Right lobe of liver (tissue), 6 donors: ENCODE results near the gene SLC26A3. TPM values are rescaled to one million over a fixed set of nuclear protein-coding genes. Genes with fewer than 3 reads are reported as not detected.

Experiments used
- ATAC-seq, 4 donors: fragments of 200-7000 bp; cut with Tn5 transposase; one replicate each; pipeline ENCODE4 v1.9.1; 2020; ENCODE audit warnings: mild to moderate bottlenecking in 4 of 4, moderate library complexity in 4 of 4
- DNase-seq, 3 donors: peaks; one replicate each; pipeline ENCODE4 v3.0.0-alpha.2; 2020
- H3K27ac ChIP-seq, 3 donors: fragments of 200-600 bp; one replicate each; pipeline ENCODE4 v1.8.0; 2022
- H3K27me3 ChIP-seq, 2 donors: fragments of 200-600 bp; one replicate each; pipeline ENCODE4 v1.8.0; 2022
- H3K36me3 ChIP-seq, 4 donors: fragments of 200-600 bp; sonication (generic) in 1 of 4; one replicate each; pipeline versions ENCODE4 v1.5.1 to v1.8.0; 2017 to 2022; ENCODE audit warnings: control low read depth in 1 of 4
- H3K4me1 ChIP-seq, 4 donors: fragments of 200-600 bp; sonication (generic) in 1 of 4; one replicate each; pipeline versions ENCODE4 v1.5.1 to v1.8.0; 2017 to 2022; ENCODE audit warnings: control low read depth in 1 of 4
- H3K4me3 ChIP-seq, 3 donors: fragments of 200-600 bp; one replicate each; pipeline ENCODE4 v1.8.0; 2022
- H3K9me3 ChIP-seq, 4 donors: fragments of 200-600 bp; sonication (generic) in 1 of 4; one replicate each; pipeline versions ENCODE4 v1.5.1 to v1.8.0; 2017 to 2022; ENCODE audit warnings: control low read depth in 1 of 4
- POLR2A ChIP-seq: fragments of 450-650 bp; IDR thresholded peaks from one replicate; pipeline ENCODE4 v1.6.1; 2017; ENCODE audit warnings: antibody characterized with exemption, mild to moderate bottlenecking
- WGBS: methylation state at CpG from one replicate; pipeline ENCODE4 v1.1.6; 2018; ENCODE audit warnings: low coverage, low lambda C conversion rate; ENCODE audit not compliant: insufficient coverage; ENCODE audit errors: missing lambda C conversion rate; 5-methylcytosine and 5-hydroxymethylcytosine counted together
- intact Hi-C, 2 donors: fragments of 100-400 bp; cut with DNase I; formaldehyde crosslinking; loops; one replicate each; pipeline versions ENCODE4 v1.11.2 to v1.14.1; 2022
- total RNA-seq, 6 experiments: library from RNA; depleted of rRNA in 2 of 6; stranded (reverse); fragments of >200 nt in 2 of 6; fragmentation: NEBNext Ultra II Directional in 3 of 6; extraction: Animal tissue kit (Norgen Biotek cat#: 25700) in 3 of 6; gene quantifications; one replicate each; pipeline versions ENCODE4 v1.1.0 to v1.2.4, GENCODE V29; 2016 to 2023
- TF ChIP-seq, protein P1 (sequence below), 4 donors: fragments of 200-600 bp in 3 of 4; fragments of 450-650 bp in 1 of 4; IDR thresholded peaks; one replicate each; pipeline versions ENCODE4 v1.5.1 to v1.8.0; 2016 to 2022; ENCODE audit warnings: antibody characterized with exemption in 4 of 4, mild to moderate bottlenecking in 2 of 4
- donor health status: DM: no; HTN: yes; CAD: no.
- donor health status: DM: no; HTN: no; CAD: no.
- donor health status: DM: no; HTN: no; CAD: no.
- donor health status: DM: no; HTN: yes; CAD: no.
- donor health status: DM: no; HTN: yes; CAD: no.

Gene SLC26A3
- total RNA-seq, 6 experiments from 2014 or later, result 0.15 to 2.8 (median 1.5) TPM; not detected in 2

DNA sequence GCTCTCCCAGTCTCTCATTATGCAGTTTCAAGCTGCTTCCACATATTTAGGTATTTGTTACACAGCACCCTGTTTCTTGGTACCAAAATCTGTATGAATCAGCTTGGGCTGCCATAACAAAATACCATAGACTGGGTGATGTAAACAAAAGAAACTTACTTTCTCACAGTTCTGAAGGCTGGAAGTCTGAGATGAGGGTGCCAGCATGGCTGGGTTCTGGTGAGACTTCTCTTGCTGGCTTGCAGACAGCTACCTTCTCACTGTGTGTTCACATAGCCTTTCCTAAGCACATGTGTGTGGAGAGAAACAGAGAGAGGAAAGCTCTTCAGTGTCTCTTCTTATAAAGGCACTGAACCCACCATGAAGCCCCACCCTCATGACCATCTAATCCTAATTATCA, 74.7 kb downstream of the SLC26A3 start:
- ATAC-seq, result no peak
- no peaks in the 10 kb centered on the region for H3K9me3 ChIP-seq
- H3K27ac ChIP-seq, result no peak overlapping the region
- H3K36me3 ChIP-seq, result no peaks in the 10 kb centered on the region
- H3K4me1 ChIP-seq, result no peaks in the 10 kb centered on the region
- intact Hi-C loops, result loop anchor here (10.0 kb wide), 1 partner anchor 263 kb away; no protein-coding TSS in a partner anchor
- no peaks in the 10 kb centered on the region for H3K27me3 ChIP-seq
- DNase-seq, result no peak
- TF ChIP-seq, protein P1, sequence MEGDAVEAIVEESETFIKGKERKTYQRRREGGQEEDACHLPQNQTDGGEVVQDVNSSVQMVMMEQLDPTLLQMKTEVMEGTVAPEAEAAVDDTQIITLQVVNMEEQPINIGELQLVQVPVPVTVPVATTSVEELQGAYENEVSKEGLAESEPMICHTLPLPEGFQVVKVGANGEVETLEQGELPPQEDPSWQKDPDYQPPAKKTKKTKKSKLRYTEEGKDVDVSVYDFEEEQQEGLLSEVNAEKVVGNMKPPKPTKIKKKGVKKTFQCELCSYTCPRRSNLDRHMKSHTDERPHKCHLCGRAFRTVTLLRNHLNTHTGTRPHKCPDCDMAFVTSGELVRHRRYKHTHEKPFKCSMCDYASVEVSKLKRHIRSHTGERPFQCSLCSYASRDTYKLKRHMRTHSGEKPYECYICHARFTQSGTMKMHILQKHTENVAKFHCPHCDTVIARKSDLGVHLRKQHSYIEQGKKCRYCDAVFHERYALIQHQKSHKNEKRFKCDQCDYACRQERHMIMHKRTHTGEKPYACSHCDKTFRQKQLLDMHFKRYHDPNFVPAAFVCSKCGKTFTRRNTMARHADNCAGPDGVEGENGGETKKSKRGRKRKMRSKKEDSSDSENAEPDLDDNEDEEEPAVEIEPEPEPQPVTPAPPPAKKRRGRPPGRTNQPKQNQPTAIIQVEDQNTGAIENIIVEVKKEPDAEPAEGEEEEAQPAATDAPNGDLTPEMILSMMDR (IDR thresholded peaks at IDR 0.05), result no peak
- TF ChIP-seq POLR2A, result no peak
- H3K4me3 ChIP-seq, result no peak overlapping the region

DNA sequence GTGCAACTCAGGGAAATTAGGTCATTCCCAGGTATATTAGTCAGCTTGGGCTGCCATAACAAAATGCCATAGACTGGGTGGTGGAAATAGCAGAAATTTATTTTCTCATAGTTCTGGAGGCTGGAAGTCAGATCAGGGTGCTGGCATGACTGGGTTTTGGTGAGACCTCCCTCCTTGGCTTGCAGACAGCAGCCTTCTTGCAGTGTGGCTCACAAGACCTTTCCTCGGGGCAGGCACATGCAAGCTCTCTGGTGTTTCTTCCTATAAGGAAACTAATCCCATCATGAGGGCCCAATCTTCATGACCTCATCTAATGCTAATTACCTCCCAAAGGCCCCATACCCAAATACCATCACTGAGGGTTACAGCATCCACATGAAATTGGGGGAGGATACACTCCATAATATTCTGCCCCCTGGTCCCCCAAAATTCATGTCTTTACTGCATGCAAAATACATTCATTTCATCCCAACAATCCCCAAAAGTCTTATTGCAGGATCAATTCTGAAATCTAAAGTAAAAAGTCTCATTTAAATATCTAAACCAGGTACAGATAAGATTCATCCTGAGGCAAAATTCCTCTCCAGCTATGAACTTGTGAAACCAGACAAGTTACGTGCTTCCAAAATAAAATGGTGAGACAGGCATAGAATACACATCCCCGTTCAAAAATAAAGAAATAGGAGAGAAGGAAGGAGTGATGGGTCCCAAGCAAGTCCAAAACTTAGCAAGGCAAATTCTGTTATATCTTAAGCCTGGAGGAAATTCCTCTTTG, 76.5 kb downstream of the SLC26A3 start:
- no peak for ATAC-seq
- no peak overlapping the region for H3K27ac ChIP-seq
- no peaks in the 10 kb centered on the region for H3K4me1 ChIP-seq
- no peak for TF ChIP-seq POLR2A
- TF ChIP-seq, protein P1 (IDR thresholded peaks at IDR 0.05), result no peak
- no peak overlapping the region for H3K4me3 ChIP-seq
- no peaks in the 10 kb centered on the region for H3K9me3 ChIP-seq
- WGBS, result 53% methylated on average over 2 of the region's 3 CpGs
- intact Hi-C loops, result loop anchor here (10.0 kb wide), 1 partner anchor 262 kb away; no protein-coding TSS in a partner anchor
- no peaks in the 10 kb centered on the region for H3K27me3 ChIP-seq
- no peak for DNase-seq
- H3K36me3 ChIP-seq, result no peaks in the 10 kb centered on the region

DNA sequence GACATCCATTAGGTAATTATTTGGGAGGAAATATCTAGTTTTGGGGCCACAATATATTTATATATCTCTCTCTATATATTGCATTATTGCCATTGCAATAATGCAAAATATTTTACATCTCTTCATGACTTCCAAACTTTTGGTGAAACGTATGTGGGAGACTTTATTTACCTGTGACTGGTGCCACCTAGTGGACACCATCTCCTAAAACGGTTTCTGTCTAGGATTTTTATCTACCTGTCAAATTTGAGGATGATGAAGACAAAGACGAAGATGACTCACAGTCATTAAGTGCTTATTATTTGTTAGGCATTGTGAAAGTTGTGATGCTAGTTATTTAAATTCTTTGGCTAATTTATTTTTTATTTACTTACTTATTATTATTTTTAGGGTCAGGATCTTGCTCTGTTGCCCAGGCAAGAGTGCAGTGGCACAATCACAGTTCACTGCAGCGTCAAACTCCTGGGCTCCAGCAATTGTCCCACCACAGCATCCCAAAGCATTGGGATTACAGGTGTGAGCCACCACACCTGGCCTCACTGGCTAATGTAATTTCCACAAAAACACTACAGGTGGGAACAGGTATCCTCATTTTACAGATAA, 77.8 kb downstream of the SLC26A3 start:
- Histone ChIP-seq H3K27me3 (no peaks in the 10 kb centered on the region), H3K27ac (no peak overlapping the region), H3K4me1 (no peaks in the 10 kb centered on the region), H3K36me3 (no peaks in the 10 kb centered on the region), H3K9me3 (no peaks in the 10 kb centered on the region), H3K4me3 (no peak overlapping the region)
- WGBS, result 16% methylated on average over 4 of the region's 4 CpGs
- TF ChIP-seq POLR2A, result no peak
- TF ChIP-seq, protein P1 (IDR thresholded peaks at IDR 0.05), result peak; percentile 71 to 79 (median 74)
- DNase-seq, result no peak
- intact Hi-C loops, result loop anchor here (10.0 kb wide), 1 partner anchor 260 kb away; no protein-coding TSS in a partner anchor
- peak; percentile 60 to 76 (median 71) for ATAC-seq

DNA sequence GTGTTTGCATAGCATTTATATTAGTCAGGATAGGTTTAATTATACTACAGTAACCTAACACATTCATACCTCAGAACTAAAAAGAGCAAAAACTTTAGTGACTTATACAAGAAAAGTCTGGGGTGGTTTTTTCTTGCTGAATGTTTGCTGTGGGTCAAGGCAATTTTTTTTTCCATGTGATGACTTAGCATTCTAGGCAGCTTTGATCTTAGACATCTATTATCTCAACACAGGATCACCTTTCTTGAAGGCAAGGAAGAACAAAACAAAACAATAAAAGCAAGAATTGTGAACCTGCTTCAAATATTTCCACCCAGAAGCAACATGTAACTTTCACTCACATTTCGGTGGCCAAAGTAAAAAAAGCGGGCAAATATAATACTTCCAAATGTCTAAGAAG, 79.8 kb downstream of the SLC26A3 start:
- WGBS, result 91% methylated on average over 2 of the region's 2 CpGs

More for the DNA sequence above, 79.8 kb downstream of the SLC26A3 start:
- intact Hi-C loops, result loop anchor here (10.0 kb wide), 1 partner anchor 258 kb away; no protein-coding TSS in a partner anchor
- no peak for TF ChIP-seq POLR2A
- TF ChIP-seq, protein P1 (IDR thresholded peaks at IDR 0.05), result no peak
- Histone ChIP-seq H3K9me3 (no peaks in the 10 kb centered on the region), H3K4me1 (no peaks in the 10 kb centered on the region), H3K27me3 (no peaks in the 10 kb centered on the region), H3K27ac (no peak overlapping the region), H3K36me3 (no peaks in the 10 kb centered on the region), H3K4me3 (no peak overlapping the region)
- ATAC-seq (no peak), DNase-seq (no peak)
